B cell (primary cell): ENCODE measurements around the gene DGKA. TPM values are rescaled to one million over a fixed set of nuclear protein-coding genes. Genes with fewer than 3 reads are reported as not detected.
"Not testable (repeated sequence)": the region's sequence is repeated elsewhere in the genome, so short reads cannot be mapped to it uniquely, and the experiment has no call there.

Experiments used
- ATAC-seq: fragments of 200-7000 bp; cut with Tn5 transposase; one replicate; pipeline ENCODE4 v1.10.0; 2021; ENCODE audit warnings: low read depth, mild to moderate bottlenecking, moderate number of reproducible peaks, moderate library complexity
- CTCF ChIA-PET: fragments of 350-600 bp; sonication (Branson Sonifier 250); formaldehyde crosslinking; loops from one replicate; lab custom pipeline; 2021; ENCODE audit warnings: antibody characterized with exemption, inconsistent platforms; lab: Charles Lee
- POLR2A ChIA-PET: fragments of 350-600 bp; sonication (Branson Sonifier 250); formaldehyde crosslinking; loops from one replicate; lab custom pipeline; 2021; ENCODE audit warnings: antibody characterized with exemption; lab: Charles Lee
- DNase-seq: peaks from one replicate; pipeline ENCODE4 v3.0.0; 2013
- H2AFZ ChIP-seq: 2 replicates; pipeline ENCODE4 v1.6.1; 2012; ENCODE audit warnings: mild to moderate bottlenecking, low read depth, low read length; ENCODE audit not compliant: insufficient read depth, poor library complexity, severe bottlenecking
- H3K27ac ChIP-seq, 2 donors: 1 replicate in 1 of 2; 2 replicates in 1 of 2; pipeline ENCODE4 v1.5.1; 2012 to 2013; ENCODE audit warnings: low read length in 2 of 2, mild to moderate bottlenecking in 2 of 2, moderate library complexity in 1 of 2
- H3K27me3 ChIP-seq, 4 experiments: fragments of 200-600 bp in 1 of 4; sonication (generic) in 1 of 4; replicated peaks in 1 of 4; 1 replicate in 2 of 4; 2 replicates in 2 of 4; pipeline versions ENCODE4 v1.6.1 to v1.7.0; 2013 to 2016; ENCODE audit warnings: low read length in 3 of 4, mild to moderate bottlenecking in 2 of 4, mixed read lengths in 1 of 4, moderate library complexity in 1 of 4; ENCODE audit not compliant: insufficient read depth in 4 of 4, control insufficient read depth in 3 of 4; ENCODE audit errors: control extremely low read depth in 1 of 4
- H3K36me3 ChIP-seq, 2 experiments: replicated peaks in 1 of 2; 1 replicate in 1 of 2; 2 replicates in 1 of 2; pipeline versions ENCODE4 v1.6.1 to v1.7.1; 2013; ENCODE audit warnings: low read length in 1 of 2; ENCODE audit not compliant: insufficient read depth in 2 of 2, control insufficient read depth in 1 of 2; ENCODE audit errors: control extremely low read depth in 1 of 2, extremely low read depth in 1 of 2
- H3K4me1 ChIP-seq, 2 donors: fragments of 200-600 bp in 1 of 2; sonication (generic) in 1 of 2; 1 replicate in 1 of 2; 2 replicates in 1 of 2; pipeline versions ENCODE4 v1.5.1 to v1.6.1; 2013 to 2017; ENCODE audit warnings: low read length in 2 of 2; ENCODE audit not compliant: control insufficient read depth in 2 of 2, insufficient read depth in 2 of 2
- H3K4me2 ChIP-seq: replicated peaks from 2 replicates; pipeline ENCODE3; 2012; ENCODE audit warnings: mild to moderate bottlenecking, low read depth, low read length; ENCODE audit not compliant: poor library complexity, severe bottlenecking
- H3K4me3 ChIP-seq, 5 experiments: fragments of 200-600 bp in 1 of 5; sonication (generic) in 1 of 5; 1 replicate in 3 of 5; 2 replicates in 2 of 5; pipeline versions ENCODE4 v1.5.1 to v1.7.0; 2011 to 2016; ENCODE audit warnings: low read length in 4 of 5, mild to moderate bottlenecking in 4 of 5, low read depth in 2 of 5, control low read depth in 1 of 5, moderate library complexity in 1 of 5; ENCODE audit not compliant: insufficient read depth in 1 of 5; ENCODE audit errors: control extremely low read depth in 1 of 5, extremely low read depth in 1 of 5
- H3K79me2 ChIP-seq: fragments of 200-600 bp; sonication (generic); one replicate; pipeline ENCODE4 v1.6.0; 2016; ENCODE audit warnings: low read length; ENCODE audit not compliant: control insufficient read depth, insufficient read depth
- H3K9ac ChIP-seq: fragments of 200-600 bp; sonication (generic); 2 replicates; pipeline ENCODE4 v1.6.1; 2017; ENCODE audit warnings: mild to moderate bottlenecking, low read length, moderate library complexity
- H3K9me3 ChIP-seq, 3 donors: one replicate each; pipeline versions ENCODE4 v1.6.1 to v1.7.1; 2013; ENCODE audit warnings: low read length in 2 of 3; ENCODE audit not compliant: control insufficient read depth in 2 of 3, insufficient read depth in 1 of 3; ENCODE audit errors: control extremely low read depth in 1 of 3
- H4K20me1 ChIP-seq: 2 replicates; pipeline ENCODE4 v1.6.0; 2012; ENCODE audit warnings: mild to moderate bottlenecking, low read length; ENCODE audit not compliant: insufficient read depth, control insufficient read depth, poor library complexity, severe bottlenecking
- H3K27ac Mint-ChIP-seq: one replicate; pipeline ENCODE4 v1.8.0; 2021; ENCODE audit warnings: mixed read lengths
- H3K27me3 Mint-ChIP-seq: one replicate; pipeline ENCODE4 v1.8.0; 2021; ENCODE audit warnings: mixed read lengths
- H3K4me1 Mint-ChIP-seq: one replicate; pipeline ENCODE4 v1.8.0; 2021; ENCODE audit warnings: mixed read lengths
- H3K4me3 Mint-ChIP-seq: one replicate; pipeline ENCODE4 v1.8.0; 2021; ENCODE audit warnings: mixed read lengths
- H3K9me3 Mint-ChIP-seq: one replicate; pipeline ENCODE4 v1.8.0; 2022; ENCODE audit warnings: mixed read lengths; ENCODE audit not compliant: insufficient read depth
- EZH2 ChIP-seq: IDR thresholded peaks from 2 replicates; pipeline ENCODE4 v1.6.1; 2012; ENCODE audit warnings: borderline replicate concordance, low read depth, mild to moderate bottlenecking, moderate library complexity, low read length; ENCODE audit not compliant: insufficient read depth, poor library complexity, severe bottlenecking
- WGBS: methylation state at CpG from one replicate; pipeline ENCODE4 v1.1.5; 2013; ENCODE audit warnings: missing lambda C conversion rate; ENCODE audit not compliant: insufficient coverage; 5-methylcytosine and 5-hydroxymethylcytosine counted together
- intact Hi-C: fragments of 100-400 bp; cut with micrococcal nuclease; formaldehyde crosslinking; loops from one replicate; pipeline ENCODE4 v1.10.0; 2022
- polyA plus RNA-seq: library from polyadenylated mRNA; depleted of rRNA; stranded (reverse); fragments of >200 nt; gene quantifications from 2 replicates; pipeline ENCODE4 v1.2.3, GENCODE V29; 2012
- total RNA-seq, 2 donors: library from RNA; stranded (reverse); fragments of 120-200 nt in 1 of 2; gene quantifications; 1 replicate in 1 of 2; 2 replicates in 1 of 2; pipeline versions ENCODE4 v1.2.3 to v1.2.4, GENCODE V29; 2013 to 2022
- TF ChIP-seq, protein P1 (sequence below): fragments of 200-600 bp; IDR thresholded peaks from one replicate; pipeline ENCODE4 v1.8.0; 2022; ENCODE audit warnings: antibody characterized with exemption, mild to moderate bottlenecking

Gene DGKA
- total and polyA plus RNA-seq, 2 donors (not counting 1 experiment from before 2014, with no cell fraction given) = 238 to 269 TPM

DNA sequence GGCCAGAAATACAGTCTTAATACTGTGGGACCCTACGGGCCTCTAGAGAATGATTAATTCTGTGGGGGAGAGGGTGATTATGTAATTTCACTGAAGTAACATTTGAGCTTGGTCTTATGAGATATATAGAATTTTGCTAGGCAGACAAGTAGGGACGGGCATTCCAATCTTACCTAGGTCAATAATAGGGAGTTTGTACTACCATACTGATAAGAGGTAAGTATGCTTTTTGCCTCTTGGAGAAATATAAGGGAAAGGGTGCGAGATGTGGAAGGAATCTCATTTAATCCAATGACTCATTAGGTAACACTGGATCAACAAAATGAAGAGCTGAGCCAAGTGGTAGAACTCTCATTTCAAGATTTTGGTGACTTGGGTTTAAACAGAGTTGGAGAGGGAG lies 48.1 kb downstream of the DGKA start:
- POLR2A ChIA-PET = no interaction called here
- no peak overlapping the region for H3K27ac Mint-ChIP-seq
- Histone ChIP-seq H3K4me3 (no peak overlapping the region), H3K9me3 (no peaks in the 10 kb centered on the region), H4K20me1 (peaks cover 47% of the 10 kb centered on the region), H2AFZ (no peak overlapping the region), H3K27ac (no peak overlapping the region), H3K27me3 (no peaks in the 10 kb centered on the region), H3K4me1 (peaks cover 33 to 35% of the 10 kb centered on the region in 2 donors), H3K79me2 (peaks cover 75% of the 10 kb centered on the region), H3K9ac (no peak overlapping the region), H3K36me3 (peaks cover 2 to 6% of the 10 kb centered on the region in 2 experiments), H3K4me2 (no peak overlapping the region)
- no peak for TF ChIP-seq EZH2
- TF ChIP-seq, protein P1, sequence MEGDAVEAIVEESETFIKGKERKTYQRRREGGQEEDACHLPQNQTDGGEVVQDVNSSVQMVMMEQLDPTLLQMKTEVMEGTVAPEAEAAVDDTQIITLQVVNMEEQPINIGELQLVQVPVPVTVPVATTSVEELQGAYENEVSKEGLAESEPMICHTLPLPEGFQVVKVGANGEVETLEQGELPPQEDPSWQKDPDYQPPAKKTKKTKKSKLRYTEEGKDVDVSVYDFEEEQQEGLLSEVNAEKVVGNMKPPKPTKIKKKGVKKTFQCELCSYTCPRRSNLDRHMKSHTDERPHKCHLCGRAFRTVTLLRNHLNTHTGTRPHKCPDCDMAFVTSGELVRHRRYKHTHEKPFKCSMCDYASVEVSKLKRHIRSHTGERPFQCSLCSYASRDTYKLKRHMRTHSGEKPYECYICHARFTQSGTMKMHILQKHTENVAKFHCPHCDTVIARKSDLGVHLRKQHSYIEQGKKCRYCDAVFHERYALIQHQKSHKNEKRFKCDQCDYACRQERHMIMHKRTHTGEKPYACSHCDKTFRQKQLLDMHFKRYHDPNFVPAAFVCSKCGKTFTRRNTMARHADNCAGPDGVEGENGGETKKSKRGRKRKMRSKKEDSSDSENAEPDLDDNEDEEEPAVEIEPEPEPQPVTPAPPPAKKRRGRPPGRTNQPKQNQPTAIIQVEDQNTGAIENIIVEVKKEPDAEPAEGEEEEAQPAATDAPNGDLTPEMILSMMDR = no peak
- peaks cover 29% of the 10 kb centered on the region for H3K4me1 Mint-ChIP-seq
- intact Hi-C loops = no loop called here
- H3K9me3 Mint-ChIP-seq = no peaks in the 10 kb centered on the region
- no peaks in the 10 kb centered on the region for H3K27me3 Mint-ChIP-seq
- H3K4me3 Mint-ChIP-seq = no peak overlapping the region
- DNase-seq (no peak), ATAC-seq (no peak)
- CTCF ChIA-PET = interaction anchor here (0.8 to 1.2 kb wide), 2 partner anchors 39 to 51 kb away, joined by 3 read pairs; no protein-coding TSS in a partner anchor
- 100% methylated on average over 1 of the region's 3 CpGs for WGBS

DNA sequence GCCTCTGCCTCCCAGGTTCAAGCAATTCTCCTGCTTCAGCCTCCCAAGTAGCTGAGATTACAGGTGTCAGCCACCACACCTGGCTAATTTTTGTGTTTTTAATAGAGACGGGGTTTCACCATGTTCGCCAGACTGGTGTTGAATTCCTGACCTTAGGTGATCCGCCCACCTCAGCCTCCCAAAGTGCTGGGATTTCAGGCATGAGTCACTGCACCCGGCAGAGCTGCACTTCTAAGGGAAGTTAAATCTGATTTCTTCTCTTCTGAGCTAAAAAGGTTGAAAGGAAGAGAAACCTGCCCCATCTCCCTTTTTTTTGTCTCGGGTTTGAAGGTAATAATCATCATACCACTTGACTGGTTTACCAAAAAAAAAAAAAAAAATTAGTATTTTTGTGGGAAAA lies 50.9 kb downstream of the DGKA start:
- ATAC-seq, H3K27ac Mint-ChIP-seq, intact Hi-C loops, H3K27me3 ChIP-seq, H3K4me3 Mint-ChIP-seq, H2AFZ ChIP-seq, H3K27ac ChIP-seq, DNase-seq, H3K9me3 ChIP-seq, H3K4me3 ChIP-seq, H3K9ac ChIP-seq, H3K9me3 Mint-ChIP-seq, H3K4me2 ChIP-seq, H3K27me3 Mint-ChIP-seq: not testable (repeated sequence)
- 100% methylated on average over 1 of the region's 5 CpGs for WGBS
- Histone ChIP-seq H3K4me1 (peaks cover 23% of the 10 kb centered on the region in 2 donors), H3K36me3 (peaks cover 3 to 14% of the 10 kb centered on the region in 2 experiments), H4K20me1 (peaks cover 40% of the 10 kb centered on the region), H3K79me2 (peaks cover 64% of the 10 kb centered on the region)
- POLR2A ChIA-PET = interaction anchor here (1.0 to 1.5 kb wide), 2 partner anchors 8 to 14 kb away, joined by 5 read pairs; partner anchors contain the start of gene RAB5B
- peaks cover 22% of the 10 kb centered on the region for H3K4me1 Mint-ChIP-seq
- CTCF ChIA-PET = interaction anchor here (0.7 to 2.8 kb wide), 2 partner anchors 14 to 317 kb away, joined by 3 to 19 read pairs; no protein-coding TSS in a partner anchor
